NCI-H69 (cell line): ENCODE results near the gene DHX35.
A peak's percentile ranks its signal among the peaks of the same experiment; 100 is the strongest.
"Not testable (repeated sequence)": the region's sequence is repeated elsewhere in the genome, so short reads cannot be mapped to it uniquely, and the experiment has no call there.

ENCODE experiments used
- DNase-seq: peaks from one replicate; lab custom pipeline; 2025; lab: John Stamatoyannopoulos, UW

Gene DHX35

GRCh38 chr20:38941726-38942389, 20.3 kb upstream of the DHX35 start:
- DNase-seq, result no peak

GRCh38 chr20:38945012-38945411, 17.1 kb upstream of the DHX35 start:
- no peak for DNase-seq

- no peak for DNase-seq
Observed at GRCh38 chr20:38946836-38947235, 15.3 kb upstream of the DHX35 start.

- no peak for DNase-seq
Observed at GRCh38 chr20:38947931-38948362, 14.2 kb upstream of the DHX35 start.

GRCh38 chr20:38950254-38950653, 11.9 kb upstream of the DHX35 start:
- no peak for DNase-seq

- DNase-seq, result no peak
Observed at GRCh38 chr20:38951611-38952010, 10.5 kb upstream of the DHX35 start.

- DNase-seq, result no peak
Observed at GRCh38 chr20:38952153-38952552, 10.0 kb upstream of the DHX35 start.

GRCh38 chr20:38953630-38954340, 8.4 kb upstream of the DHX35 start:
- no peak for DNase-seq

GRCh38 chr20:38957235-38957876, 4.8 kb upstream of the DHX35 start:
- peak; percentile 2 for DNase-seq

GRCh38 chr20:38957915-38958485, 4.1 kb upstream of the DHX35 start:
- DNase-seq, result no peak

GRCh38 chr20:38960187-38960687, 1.9 kb upstream of the DHX35 start:
- not testable (repeated sequence) for DNase-seq

- peak; percentile 21 for DNase-seq
Observed at GRCh38 chr20:38961530-38962043, 557 bp upstream of the DHX35 start.

- DNase-seq, result no peak
Observed at GRCh38 chr20:38962928-38963401, 821 bp downstream of the DHX35 start.

- no peak for DNase-seq
Observed at GRCh38 chr20:38963745-38964144, 1.6 kb downstream of the DHX35 start.

GRCh38 chr20:38965264-38965663, 3.1 kb downstream of the DHX35 start:
- no peak for DNase-seq

- no peak for DNase-seq
Observed at GRCh38 chr20:38968090-38968489, 5.9 kb downstream of the DHX35 start.

- DNase-seq, result no peak
Observed at GRCh38 chr20:38969708-38970107, 7.6 kb downstream of the DHX35 start.

GRCh38 chr20:38970302-38970701, 8.2 kb downstream of the DHX35 start:
- no peak for DNase-seq

- DNase-seq, result no peak
Observed at GRCh38 chr20:38973107-38973506, 11.0 kb downstream of the DHX35 start.

- no peak for DNase-seq
Observed at GRCh38 chr20:38973645-38974044, 11.5 kb downstream of the DHX35 start.

- DNase-seq, result no peak
Observed at GRCh38 chr20:38975539-38976120, 13.5 kb downstream of the DHX35 start.

- no peak for DNase-seq
Observed at GRCh38 chr20:38979434-38979833, 17.3 kb downstream of the DHX35 start.
